GM19455 (cell line): ENCODE data around the gene ARL6IP4.
"Not testable (repeated sequence)": the region's sequence is repeated elsewhere in the genome, so short reads cannot be mapped to it uniquely, and the experiment has no call there.

Experiments used
- ATAC-seq: cut with Tn5 transposase; IDR thresholded peaks from one replicate; pipeline ENCODE4 v1.9.1; 2021; ENCODE audit not compliant: unreplicated experiment

The ARL6IP4 gene

DNA sequence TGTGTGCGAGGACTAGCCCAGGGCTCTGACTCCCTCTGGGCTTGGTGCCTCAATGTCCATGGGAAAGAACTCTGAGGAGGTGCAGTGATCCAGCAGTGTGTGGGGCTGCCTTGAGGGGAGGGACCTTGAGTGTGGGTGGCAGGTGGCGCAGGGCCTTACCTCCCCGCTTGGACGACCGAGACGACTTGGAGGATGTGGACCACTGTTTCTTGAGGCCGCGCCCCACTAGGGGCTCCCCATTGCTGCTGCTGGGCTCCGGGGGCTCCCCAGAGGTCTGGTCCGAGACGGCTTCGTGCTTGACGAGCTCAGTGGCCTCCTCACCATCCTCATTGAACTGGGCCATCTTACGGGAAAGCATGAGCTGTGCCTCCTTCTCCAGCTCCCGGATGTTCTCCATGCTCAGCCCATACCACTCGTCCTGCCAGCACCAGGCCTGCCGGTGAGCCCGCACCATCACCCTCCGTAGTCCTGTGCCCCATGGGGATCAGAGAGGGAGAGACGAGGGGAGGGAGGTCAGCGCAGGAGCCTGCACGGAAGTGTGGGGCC lies 24.7 kb downstream of the ARL6IP4 start:
- no peak for ATAC-seq

DNA sequence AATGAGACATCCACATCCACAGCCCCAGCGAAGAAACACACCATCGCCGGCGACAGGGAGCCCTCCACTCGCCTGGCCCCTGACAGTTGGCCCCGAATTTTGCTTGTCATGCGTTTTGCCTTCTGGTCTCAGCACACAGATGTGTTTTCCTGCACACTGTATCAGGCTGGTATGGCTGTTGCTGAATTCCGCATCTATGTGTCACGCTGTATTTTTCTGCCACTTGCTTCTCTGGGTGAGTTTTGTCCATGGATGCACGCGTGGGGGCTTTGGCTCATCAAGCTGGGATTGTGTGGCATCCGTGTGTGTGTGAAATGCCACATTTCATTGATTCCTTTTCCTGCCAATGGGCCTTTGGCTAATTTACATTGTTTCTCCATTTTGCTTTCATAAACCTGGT lies 26.5 kb downstream of the ARL6IP4 start:
- no peak for ATAC-seq

DNA sequence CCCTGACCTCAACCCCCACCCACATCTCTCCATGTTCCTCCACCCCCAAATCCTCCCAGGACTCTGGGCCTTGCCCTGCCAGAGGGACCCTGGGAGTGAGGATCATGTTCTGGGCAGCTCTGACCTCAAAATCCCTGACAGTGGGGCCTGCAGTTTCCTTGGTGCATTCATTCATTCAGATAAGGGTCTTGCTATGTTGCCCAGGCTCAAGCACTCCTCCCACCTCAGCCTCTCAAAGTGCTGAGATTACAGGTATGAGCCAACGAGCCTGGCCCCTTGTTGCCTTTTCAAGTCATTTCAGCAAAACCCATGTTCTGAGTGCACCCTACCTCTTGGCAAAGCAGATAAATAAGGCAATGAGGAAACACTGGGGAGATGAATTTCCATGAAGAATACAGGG lies 29.6 kb downstream of the ARL6IP4 start:
- no peak for ATAC-seq

DNA sequence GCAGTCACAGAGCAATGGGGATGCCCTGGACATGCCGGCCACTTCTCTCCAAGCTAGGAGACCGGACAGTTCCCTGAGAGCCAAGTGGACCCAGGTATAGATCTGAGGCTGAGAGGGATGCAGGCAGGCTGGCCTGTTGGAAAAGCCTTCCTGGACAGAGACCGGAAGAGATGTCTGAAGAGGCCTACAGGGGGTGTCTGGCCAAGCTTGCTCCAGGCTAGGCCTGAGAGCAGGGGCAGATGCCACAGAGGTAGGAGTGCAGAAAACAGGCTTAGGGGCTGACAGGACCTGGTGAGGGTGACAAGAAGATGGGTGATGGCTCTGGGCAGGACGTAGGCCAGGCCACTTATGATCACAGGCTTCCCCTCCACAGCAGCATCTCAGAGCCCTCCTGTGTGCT lies 30.2 kb downstream of the ARL6IP4 start:
- ATAC-seq = no peak

DNA sequence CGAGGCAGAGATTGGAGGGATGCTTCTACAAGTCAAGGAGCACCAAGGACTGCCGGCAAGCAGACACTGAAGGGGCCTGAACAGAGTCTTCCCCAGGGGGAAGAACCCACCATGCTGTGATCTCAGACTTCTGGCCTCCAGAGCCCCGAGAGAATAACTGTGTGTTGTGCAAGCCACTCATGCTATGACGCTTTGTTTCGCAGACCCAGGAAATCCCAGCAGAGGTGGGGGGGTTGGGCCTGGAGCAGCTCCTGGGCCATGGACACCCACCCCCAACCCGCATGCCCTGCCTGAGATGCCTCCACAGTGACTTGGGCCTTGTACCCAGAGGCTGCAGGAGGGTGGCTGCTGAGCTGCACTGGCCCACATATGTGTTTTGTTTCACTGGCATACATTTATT lies 31.2 kb downstream of the ARL6IP4 start:
- ATAC-seq = no peak

DNA sequence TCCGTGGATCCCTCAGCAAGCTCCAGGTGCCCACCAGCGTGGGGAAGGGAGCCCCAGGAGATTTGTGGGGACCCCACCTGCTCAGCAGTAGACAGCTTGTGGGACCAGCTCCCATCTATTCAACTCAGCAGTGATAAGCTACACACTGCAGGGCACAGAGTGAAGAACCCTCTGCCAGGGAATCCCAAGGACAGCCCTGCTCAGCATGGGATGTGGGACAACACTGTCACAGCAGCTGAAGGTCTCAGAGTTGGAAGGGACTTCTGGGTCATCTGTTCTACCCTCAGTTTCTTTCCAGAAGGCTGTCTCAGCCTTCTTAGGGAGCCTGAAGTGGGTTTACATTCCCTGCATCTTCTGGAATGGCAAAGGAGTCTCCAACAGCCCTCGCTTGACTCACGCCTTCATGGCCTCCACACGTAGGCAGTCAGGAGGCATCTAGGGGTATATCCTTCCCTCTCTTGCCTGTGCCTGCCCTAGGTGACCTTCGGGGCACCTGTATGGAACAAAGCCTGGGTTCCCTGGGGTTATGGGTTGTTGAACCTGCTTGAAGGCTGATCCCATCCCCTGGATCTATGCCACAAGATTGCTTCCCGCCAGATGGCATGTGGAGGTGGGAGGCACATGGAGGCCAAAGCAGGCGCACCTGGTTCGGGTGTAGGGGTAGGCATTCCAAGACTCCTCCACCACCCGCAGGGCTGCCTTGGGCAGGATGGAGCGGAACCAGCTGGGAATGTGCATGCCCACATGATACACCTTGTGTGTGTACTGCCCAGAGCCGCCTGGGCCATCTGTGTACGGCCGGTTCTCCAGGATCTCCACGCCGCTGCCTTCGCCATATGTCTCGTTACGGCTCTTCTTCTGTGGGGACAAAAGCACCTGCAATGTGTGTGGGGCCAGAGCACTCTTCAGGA lies 33.0 kb downstream of the ARL6IP4 start:
- no peak for ATAC-seq

DNA sequence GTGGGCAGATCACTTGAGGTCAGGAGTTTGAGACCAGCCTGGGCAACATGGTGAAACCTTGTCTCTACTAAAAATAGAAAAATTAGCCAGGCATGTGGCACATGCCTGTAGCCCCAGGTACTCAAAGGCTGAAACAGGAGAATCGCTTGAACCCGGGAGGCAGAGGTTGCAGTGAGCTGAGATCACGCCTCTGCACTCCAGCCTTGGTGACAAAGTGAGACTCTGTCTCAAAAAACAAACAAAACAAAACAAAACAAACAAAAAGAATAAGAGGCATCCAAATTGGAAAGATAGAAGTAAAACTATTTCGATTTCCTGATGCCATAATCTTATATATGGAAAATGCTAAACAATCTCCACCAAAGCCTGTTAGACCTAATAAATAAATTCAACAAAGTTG lies 34.0 kb downstream of the ARL6IP4 start:
- ATAC-seq = not testable (repeated sequence)

DNA sequence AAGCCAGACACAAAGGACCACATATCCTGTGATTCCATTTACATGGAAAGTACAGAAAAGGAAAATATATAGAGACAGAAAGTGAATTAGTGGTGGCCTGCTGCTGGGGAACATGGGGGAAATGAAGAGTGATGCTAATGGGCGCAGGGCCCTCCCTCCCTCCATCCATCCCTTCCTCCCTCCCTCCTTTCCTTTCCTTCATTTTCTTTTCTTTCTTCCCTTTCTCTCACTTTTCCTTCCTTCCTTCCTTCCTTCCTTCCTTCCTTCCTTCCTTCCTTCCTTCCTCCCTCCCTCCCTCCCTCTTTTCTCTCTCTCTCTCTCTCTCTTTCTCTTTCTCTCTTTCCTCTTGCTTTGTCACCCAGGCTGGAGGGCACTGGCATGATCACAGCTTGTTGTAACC lies 37.3 kb downstream of the ARL6IP4 start:
- no peak for ATAC-seq

DNA sequence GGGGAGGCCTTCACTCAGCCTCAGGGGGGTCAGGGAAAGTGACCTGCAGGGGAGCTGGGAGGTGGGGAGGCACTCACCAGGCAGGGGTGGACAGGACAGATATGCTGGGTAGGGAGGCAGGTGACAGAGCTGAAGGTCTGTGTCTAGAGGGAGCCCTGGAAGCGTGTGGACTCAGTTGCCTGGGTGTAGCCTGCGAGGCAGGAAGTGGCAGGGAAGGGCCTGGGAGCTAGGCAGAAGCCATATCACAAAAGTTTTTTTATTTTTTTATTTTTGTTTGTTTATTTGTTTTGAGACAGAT lies 39.3 kb downstream of the ARL6IP4 start:
- no peak for ATAC-seq

DNA sequence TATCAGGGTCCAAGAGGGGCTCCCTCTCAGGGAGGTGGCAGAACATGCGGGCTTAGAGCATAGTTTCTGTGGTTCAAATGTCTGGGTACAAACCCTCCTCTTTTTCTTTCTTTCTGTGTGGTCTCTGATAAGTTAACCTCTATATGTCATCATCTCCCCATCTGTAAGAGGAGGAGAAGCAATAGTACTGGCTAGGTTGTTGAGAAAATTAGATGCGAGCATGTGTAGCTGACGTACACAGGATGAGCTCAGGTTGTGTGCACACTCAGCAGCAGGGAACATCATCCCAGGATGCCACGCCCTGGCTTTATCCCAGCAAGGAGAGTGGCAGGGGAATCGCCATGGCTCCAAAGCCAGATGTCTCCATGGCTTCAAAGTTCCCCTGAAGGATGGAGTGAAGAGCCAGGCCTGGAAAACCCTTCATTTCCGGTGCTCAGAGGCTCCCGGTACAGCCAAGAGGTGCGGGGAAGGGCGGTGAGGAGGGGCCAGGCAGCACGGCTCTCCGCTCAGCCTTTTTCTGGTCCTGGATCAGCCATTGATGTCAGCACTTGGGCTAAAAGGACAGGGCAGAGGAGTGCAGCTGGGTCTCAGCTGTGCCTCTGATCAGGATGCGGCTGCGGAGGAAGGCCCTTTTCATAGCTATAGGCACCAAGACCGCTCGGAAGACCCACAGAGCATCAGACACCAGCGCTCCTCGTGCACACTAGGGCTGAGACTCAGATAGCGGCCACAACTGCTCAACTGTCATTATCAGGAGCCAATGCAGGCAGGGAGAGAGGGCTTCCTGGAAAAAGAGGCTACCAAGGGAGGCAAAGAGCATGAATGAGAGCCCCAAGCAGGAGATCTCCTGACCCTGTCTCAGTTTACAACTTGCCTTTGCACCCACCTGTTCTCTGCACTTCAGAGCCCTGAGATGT lies 41.5 kb downstream of the ARL6IP4 start:
- no peak for ATAC-seq

DNA sequence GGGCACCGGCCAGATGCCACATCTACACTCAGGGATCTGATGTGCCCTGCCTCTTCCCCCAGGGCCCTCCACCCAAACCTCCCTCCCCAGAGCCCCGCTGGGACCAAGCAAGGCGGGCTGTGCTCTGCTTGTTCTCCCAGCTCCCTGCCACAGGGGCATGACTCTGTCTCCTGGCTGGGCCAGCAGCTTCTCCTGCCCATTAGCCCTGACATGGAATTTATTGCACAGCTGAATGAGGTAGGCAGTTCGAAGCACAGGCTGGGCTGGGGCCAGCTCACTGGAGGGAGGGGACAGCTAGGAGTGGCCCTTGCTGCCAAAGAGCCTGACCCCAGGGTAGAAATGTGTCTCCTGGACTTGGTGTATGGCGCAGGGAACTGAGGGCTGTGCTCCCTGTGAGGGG lies 42.4 kb downstream of the ARL6IP4 start:
- ATAC-seq = no peak

DNA sequence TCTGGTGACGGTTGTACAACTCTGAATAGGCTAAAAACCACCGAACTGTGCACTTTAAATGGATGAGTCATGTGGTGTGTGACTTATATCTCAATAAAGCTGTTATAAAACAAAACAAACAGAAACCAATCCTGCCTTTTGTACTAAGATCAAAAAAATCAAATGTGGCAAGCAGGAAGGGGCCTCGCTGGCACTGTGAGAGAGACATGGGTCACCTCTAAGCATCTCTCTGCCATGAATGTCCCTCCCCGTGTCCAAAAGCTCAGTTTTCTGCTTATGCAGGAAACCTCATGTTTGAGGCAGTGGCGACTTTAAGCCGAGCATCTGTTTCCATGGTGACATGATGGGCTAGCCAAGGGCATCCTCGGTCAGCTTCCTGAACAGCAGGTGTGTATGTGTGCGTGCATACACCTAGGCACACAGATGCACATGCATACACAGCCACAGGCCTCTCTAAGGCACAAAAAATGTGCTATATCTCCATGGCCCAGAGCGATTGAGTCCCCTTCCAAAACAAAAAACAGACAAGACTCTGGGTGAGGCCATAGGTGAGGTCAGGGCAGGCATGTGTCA lies 44.4 kb downstream of the ARL6IP4 start:
- no peak for ATAC-seq

DNA sequence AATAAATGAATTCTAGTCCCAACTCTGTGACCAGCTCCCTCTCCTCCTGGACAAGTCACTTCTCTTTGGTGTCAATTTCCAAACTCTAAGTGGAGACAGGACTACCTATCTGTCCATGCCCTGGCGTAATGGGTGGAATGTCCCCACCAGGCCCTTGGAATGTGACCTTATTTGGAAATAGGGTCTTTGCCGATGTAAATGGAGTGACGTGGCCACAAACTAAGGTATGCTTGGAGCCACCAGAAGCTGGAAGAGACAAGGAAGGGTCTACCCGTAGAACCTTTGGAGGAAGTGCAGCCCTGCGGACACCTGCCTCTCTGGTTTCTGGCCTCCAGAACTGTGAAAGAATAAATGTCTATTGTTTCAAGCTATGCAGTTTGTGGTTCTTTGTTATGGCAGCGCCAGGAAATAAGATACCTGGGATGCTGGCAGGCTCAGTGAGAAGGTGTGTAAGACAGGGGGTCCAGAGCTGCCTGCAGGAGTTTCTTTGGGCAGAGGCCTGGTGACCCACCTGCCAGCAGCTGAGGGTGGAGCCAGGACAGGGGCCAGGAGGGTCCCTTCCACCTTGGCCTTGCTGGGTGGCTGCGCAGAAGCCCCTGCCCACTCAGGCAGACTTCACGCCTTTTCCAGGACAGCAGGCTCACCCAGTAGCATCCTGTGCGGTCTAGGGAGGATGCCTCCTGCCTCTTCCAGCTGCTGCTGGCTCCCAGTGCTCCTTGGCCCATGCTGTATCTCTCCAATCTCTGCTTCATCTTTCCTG lies 45.8 kb downstream of the ARL6IP4 start:
- ATAC-seq = no peak

DNA sequence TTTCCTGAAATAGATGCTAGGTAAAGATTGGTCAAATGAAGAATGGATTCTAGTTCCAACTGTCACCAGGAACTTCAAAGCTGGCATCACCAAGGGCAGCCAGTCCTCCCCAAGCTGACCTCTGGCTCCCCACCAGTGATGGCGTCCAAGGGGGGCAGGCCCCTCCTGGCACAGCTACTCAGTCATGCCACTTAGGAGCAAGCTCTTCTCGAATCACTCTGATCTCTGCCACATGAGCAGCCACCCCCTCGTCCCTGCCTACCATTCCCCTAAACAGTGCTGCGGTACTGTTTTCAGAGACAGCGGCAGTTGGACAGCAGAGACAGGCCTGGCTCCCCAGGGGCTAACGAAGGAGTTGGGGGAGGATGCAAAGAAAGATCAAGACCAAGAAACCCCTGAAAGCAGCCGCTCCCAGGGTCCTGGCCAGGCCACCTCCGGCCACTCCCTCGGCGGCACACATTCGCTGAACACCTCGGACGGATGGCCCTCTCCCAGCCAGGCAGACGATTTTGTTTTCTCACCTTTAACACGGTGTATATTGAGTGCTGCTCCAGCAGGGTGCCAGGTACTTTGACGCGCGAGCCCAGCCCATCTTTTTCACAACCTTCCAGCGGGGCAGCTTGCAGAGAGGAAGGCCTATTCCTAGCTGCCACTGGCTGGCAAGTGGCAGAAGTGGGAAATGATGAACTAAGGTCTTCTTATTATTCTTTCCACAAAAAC lies 47.4 kb downstream of the ARL6IP4 start:
- ATAC-seq = no peak

DNA sequence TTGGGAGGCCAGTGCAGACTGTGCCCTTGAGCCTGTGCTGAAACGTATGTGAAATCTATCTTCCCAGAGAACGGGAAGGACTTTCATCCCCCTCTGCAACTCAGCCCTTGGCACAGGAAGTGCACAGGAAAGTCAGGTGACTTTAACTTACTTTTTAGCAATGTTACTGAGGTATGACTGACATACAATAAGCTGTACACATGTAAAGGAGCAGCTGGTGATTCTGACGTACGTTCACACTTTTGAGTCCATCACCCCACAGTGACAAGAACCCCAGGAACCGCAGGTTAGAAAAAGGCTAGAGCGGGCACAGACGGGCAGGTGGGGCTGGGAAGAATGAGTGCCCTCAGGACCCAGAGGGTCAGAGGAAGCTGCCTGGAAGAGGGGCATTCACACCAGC lies 48.0 kb downstream of the ARL6IP4 start:
- no peak for ATAC-seq

DNA sequence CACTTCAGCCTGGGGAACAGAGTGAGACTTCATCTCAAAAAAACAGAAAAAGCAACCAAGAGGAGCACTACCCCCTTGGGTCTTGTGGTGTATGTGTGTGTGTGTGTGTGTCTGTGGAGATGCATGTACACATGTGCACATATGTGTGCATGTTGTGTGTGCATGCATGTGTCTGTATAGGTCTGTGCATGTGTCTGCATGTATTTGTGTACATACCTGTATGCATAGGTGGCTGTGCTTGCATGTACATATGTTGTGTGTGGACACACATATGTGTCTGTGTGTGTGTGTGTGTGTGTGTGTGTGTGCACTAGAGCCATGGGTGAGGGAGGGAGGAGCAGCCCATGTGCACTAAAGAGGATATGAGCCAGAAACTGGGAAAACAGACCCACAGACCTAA lies 49.1 kb downstream of the ARL6IP4 start:
- ATAC-seq = no peak

DNA sequence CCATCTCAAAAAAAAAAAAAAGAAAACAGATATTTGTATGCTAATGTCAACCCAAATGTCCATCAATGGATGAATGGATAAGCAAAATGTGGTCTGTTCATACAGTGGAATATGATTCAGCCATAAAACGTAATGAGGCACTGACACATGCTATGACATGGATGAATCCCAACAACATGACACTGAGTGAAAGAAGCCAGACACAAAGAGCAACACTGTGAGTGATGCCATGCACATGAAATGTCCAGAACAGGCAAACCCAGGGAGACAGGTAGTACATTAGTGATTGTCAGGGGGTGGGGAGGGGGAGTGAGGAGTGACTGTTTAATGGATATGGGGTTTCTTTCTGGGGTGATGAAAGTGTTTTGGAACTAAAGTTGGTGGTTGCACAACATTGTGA lies 50.2 kb downstream of the ARL6IP4 start:
- no peak for ATAC-seq

DNA sequence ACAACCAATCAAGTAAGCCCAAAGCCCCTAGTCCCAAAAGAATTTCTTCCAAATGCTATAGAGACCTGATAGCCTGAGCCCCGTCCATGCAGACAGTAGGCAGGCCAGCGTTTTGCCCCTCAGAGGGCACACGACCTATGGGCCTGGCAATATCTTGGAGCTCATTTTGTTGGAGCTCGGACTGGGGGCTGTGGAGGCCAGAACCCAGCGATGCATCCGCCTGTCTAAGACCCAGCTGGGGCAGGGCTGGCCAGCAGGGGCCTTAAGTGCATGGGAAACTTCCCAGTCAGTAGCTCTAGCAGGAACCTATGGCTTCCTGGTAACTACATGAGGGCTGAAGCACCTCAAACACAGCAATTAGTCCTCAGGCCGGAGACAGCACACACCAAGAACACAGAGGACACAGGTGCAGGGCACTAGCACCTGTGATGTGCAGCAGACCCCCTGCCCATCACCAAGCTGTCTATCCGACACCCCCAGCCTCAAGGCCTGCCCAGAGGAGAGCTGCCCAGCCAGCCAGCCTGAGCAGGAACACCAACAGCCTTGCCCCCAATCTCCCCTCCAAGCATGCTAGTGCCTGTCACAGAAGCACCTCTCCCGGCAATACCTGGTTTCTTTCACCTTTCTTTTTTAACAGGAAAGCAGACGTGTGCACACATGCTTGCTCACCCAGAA lies 50.8 kb downstream of the ARL6IP4 start:
- ATAC-seq = no peak
